HFF-Myc (cell line): ENCODE data around the gene SSC5D.

Experiments used
- DNase-seq: peaks from one replicate; pipeline ENCODE4 v3.0.0-alpha.2; 2011; ENCODE audit warnings: low read depth; ENCODE audit errors: extremely low read depth
- H3K4me3 ChIP-seq: replicated peaks from 2 replicates; pipeline ENCODE4 v1.5.1; 2011; ENCODE audit warnings: low read depth, mild to moderate bottlenecking, control low read depth, low read length
- CTCF ChIP-seq: IDR thresholded peaks from 2 replicates; pipeline ENCODE4 v1.5.1; 2012; ENCODE audit warnings: mild to moderate bottlenecking, low read depth, low read length, control low read depth; ENCODE audit errors: missing control alignments

Gene SSC5D

GRCh38 chr19:55466241-55466614, 22.0 kb upstream of the SSC5D start:
- no peak for DNase-seq
- TF ChIP-seq CTCF = no peak

GRCh38 chr19:55467236-55468053, 20.8 kb upstream of the SSC5D start:
- TF ChIP-seq CTCF = peak; percentile 98
- no peak overlapping the region for H3K4me3 ChIP-seq
- DNase-seq = no peak

More at GRCh38 chr19:55466241-55466614, 22.0 kb upstream of the SSC5D start:
- no peak overlapping the region for H3K4me3 ChIP-seq

- H3K4me3 ChIP-seq = no peak overlapping the region
- DNase-seq = no peak
- TF ChIP-seq CTCF = no peak
These were observed 20.2 kb upstream of the SSC5D start for GRCh38 chr19:55468054-55468393.

GRCh38 chr19:55471266-55471665, 17.0 kb upstream of the SSC5D start:
- no peak for DNase-seq
- H3K4me3 ChIP-seq = no peak overlapping the region
- no peak for TF ChIP-seq CTCF

GRCh38 chr19:55472463-55472862, 15.8 kb upstream of the SSC5D start:
- DNase-seq = no peak
- no peak overlapping the region for H3K4me3 ChIP-seq
- TF ChIP-seq CTCF = no peak

GRCh38 chr19:55473225-55474012, 14.8 kb upstream of the SSC5D start:
- no peak overlapping the region for H3K4me3 ChIP-seq
- no peak for DNase-seq
- no peak for TF ChIP-seq CTCF
